Fibroblast of mammary gland (primary cell): ENCODE measurements around the gene SDR42E2.
"Not testable (repeated sequence)": the region's sequence is repeated elsewhere in the genome, so short reads cannot be mapped to it uniquely, and the experiment has no call there.

ENCODE experiments used
- DNase-seq: peaks from one replicate; pipeline ENCODE4 v3.0.0-alpha.2; 2010; ENCODE audit warnings: low read depth
- H3K4me3 ChIP-seq: 2 replicates; pipeline ENCODE4 v1.5.1; 2011; ENCODE audit warnings: low read depth, mild to moderate bottlenecking, low read length, moderate library complexity; ENCODE audit not compliant: control insufficient read depth
- CTCF ChIP-seq: conservative IDR thresholded peaks from 2 replicates; pipeline ENCODE4 v1.5.1; 2011; ENCODE audit warnings: low read depth, low read length, inconsistent platforms; ENCODE audit not compliant: control insufficient read depth, insufficient read depth

SDR42E2 gene

GRCh38 chr16:22213236-22213635 is 50.9 kb downstream of the SDR42E2 start:
- no peak for DNase-seq
- no peak overlapping the region for H3K4me3 ChIP-seq
- TF ChIP-seq CTCF = no peak

- H3K4me3 ChIP-seq = no peak overlapping the region
- TF ChIP-seq CTCF = no peak
- DNase-seq = no peak
Measured at GRCh38 chr16:22213801-22214200, 51.5 kb downstream of the SDR42E2 start.

- no peak for DNase-seq
- TF ChIP-seq CTCF = no peak
- no peak overlapping the region for H3K4me3 ChIP-seq
Measured at GRCh38 chr16:22214402-22214801, 52.1 kb downstream of the SDR42E2 start.

GRCh38 chr16:22214889-22215288 is 52.6 kb downstream of the SDR42E2 start:
- no peak for DNase-seq
- no peak overlapping the region for H3K4me3 ChIP-seq
- no peak for TF ChIP-seq CTCF

- peak; percentile 47 for DNase-seq
- no peak for TF ChIP-seq CTCF
- H3K4me3 ChIP-seq = no peak overlapping the region
Measured at GRCh38 chr16:22216191-22216831, 54.0 kb downstream of the SDR42E2 start.

- not testable (repeated sequence) for H3K4me3 ChIP-seq, DNase-seq
Measured at GRCh38 chr16:22216832-22217225, 54.5 kb downstream of the SDR42E2 start.

GRCh38 chr16:22217890-22218730 is 55.8 kb downstream of the SDR42E2 start:
- TF ChIP-seq CTCF = no peak
- peak; percentile 56 for DNase-seq
- no peak overlapping the region for H3K4me3 ChIP-seq
